ENCODE results near the gene STEAP3.

DNA sequence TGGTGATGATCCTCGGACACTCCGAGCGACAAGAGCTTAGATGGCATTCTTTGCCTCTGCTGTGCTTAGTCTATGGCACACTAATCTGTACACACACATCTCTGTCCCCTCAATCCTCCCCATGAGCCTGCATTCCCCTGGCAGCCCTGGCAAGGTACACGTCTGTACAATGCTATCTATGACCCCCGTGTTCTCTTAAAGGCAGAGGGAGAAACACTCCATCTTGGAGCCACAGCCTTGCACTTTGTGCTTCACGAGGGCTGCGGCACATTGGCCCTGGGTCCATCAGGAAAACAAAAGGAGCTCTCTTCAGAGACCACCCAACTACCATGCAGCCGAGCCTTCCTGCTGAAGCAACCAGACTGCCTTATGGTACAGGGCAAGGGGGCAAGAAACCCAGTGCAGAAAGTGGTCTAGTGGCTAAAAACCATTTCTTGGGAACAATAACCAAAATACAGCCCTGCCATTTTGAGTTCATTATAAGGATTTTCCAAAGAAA lies 42.5 kb downstream of the STEAP3 start:
- TF ChIP-seq EZH2phosphoT487 (IDR thresholded peaks at IDR 0.05; ENCODE audit: borderline replicate concordance) (no peak), CTCF (conservative IDR thresholded peaks at IDR 0.05; ENCODE audit: low read length) (no peak)

Data from Loucy (cell line).